ENCODE data around the gene WAPL. TPM values are rescaled to one million over a fixed set of nuclear protein-coding genes. Genes with fewer than 3 reads are reported as not detected.

WAPL gene
- polyA plus RNA-seq, 3 donors: 17.8 to 26.5 (median 18.3) TPM

DNA sequence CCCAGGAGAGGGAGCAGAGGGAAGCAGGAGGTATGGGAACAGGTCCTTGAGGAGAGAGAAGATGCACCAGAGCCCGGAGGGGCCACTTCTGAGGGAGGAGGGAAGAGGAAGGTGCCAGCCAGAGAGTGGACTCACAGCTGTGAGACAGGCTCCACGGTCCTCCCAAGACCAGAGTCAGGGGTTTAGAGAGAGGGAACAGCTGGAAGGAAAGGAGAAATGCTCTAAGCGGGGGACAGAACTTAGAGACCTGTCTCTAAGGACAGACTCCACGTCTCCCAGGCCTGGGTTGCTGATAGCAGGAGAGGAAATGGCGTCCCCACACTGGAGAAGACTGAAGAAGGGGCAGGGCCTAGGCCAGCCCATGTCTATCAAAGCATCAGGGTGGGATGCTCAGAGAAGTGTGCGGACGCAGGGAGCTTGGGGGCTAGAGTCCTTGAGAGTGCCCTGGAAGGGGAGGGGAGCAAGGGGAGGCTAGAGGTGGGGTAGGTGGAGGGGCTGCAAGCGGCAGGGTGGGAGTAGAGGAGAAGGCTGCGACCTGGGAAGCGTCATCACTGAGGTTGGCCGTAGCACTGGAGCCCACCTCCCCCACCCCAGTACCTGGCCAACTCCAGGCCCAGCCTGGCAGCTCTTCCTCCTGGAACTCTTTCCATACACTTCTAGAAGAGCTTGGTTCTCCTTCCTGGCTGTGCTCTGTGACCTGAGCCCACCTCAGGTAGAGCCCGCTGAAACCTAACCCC, 129.4 kb downstream of the WAPL start:
- DNase-seq: no peak
- Histone ChIP-seq H3K79me2 (ENCODE audit: insufficient read depth, low read length) (no peaks in the 10 kb centered on the region), H3K27me3 (ENCODE audit: control insufficient read depth in 2 of 2, insufficient read depth in 2 of 2, low read length in 2 of 2) (peaks cover 18 to 35% of the 10 kb centered on the region in 2 donors), H2AFZ (ENCODE audit: insufficient read depth, low read depth, low read length, poor library complexity, severe bottlenecking) (no peak overlapping the region), H4K20me1 (ENCODE audit: insufficient read depth, low read length) (no peaks in the 10 kb centered on the region), H3K4me3 (replicated peaks in 1 of 3; ENCODE audit: low read depth in 2 of 3, low read length in 3 of 3) (no peak overlapping the region), H3K4me2 (replicated peaks; ENCODE audit: extremely low read depth, low read length, poor library complexity, severe bottlenecking) (no peak overlapping the region), H3K9ac (ENCODE audit: insufficient read depth, low read length, poor library complexity, severe bottlenecking) (no peak overlapping the region), H3K9me3 (replicated peaks in 1 of 2; ENCODE audit: control insufficient read depth in 1 of 2, insufficient read depth in 1 of 2, low read length in 2 of 2) (no peaks in the 10 kb centered on the region), H3K4me1 (ENCODE audit: control insufficient read depth in 1 of 2, insufficient read depth in 2 of 2, low read length in 2 of 2) (peaks cover 6 to 7% of the 10 kb centered on the region in 2 donors), H3K27ac (ENCODE audit: low read depth in 1 of 2, low read length in 2 of 2) (no peak overlapping the region), H3K36me3 (replicated peaks in 1 of 2; ENCODE audit: control insufficient read depth in 1 of 2, insufficient read depth in 2 of 2, low read length in 2 of 2) (no peaks in the 10 kb centered on the region)
- peaks cover 0 to 8% of the 10 kb centered on the region in 2 donors for H3K36me3 Mint-ChIP-seq
- no peak for TF ChIP-seq CTCF (IDR thresholded peaks at IDR 0.05)
- H3K9me3 Mint-ChIP-seq: peaks cover 0 to 6% (median 2%) of the 10 kb centered on the region in 7 donors
- peak overlapping the region in 2 of 7 donors; percentile 38 to 69 for H3K27ac Mint-ChIP-seq
- H3K4me1 Mint-ChIP-seq: peaks cover 9% of the 10 kb centered on the region
- intact Hi-C loops (cut with micrococcal nuclease): no loop called here
- no peak overlapping the region for H3K4me3 Mint-ChIP-seq
- WGBS (ENCODE audit: insufficient coverage): 66% methylated on average over 7 of the region's 12 CpGs
- peaks cover 36 to 58% (median 53%) of the 10 kb centered on the region in 3 donors for H3K27me3 Mint-ChIP-seq (ENCODE audit: low read depth in 3 of 3)

DNA sequence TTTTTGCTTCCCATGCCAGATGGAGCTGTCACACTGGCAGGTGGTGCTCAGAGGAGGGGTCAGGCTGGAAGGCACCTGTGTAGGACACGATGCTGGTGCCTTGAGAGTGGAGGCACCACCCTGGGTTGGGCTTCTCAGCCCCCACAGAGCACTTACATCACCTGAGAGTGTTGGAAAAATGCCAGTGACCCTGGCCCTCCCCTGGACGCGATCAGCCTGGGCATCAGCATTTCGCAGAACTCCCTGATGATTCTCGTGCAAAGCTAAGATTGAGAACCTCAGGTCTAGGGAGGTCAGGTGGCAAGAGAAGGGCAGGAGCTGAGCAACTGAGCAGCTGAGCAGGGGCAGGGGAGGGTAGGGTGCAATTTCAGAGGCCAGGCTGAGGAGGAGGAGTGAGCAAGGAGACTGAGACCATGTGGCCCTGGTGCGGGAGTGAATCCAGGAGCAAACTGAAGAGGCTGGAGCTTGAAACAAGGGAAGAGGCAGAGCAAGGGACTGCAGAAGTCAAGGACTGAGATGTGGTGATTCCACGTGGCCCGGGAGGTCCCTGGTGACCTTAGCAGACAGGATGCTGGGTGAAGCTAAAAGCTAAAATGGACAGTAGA, 130.3 kb downstream of the WAPL start:
- peaks cover 0 to 8% of the 10 kb centered on the region in 2 donors for H3K36me3 Mint-ChIP-seq
- H3K4me3 ChIP-seq (replicated peaks in 1 of 3; ENCODE audit: low read depth in 2 of 3, low read length in 3 of 3): no peak overlapping the region
- 92% methylated on average over 6 of the region's 8 CpGs for WGBS (ENCODE audit: insufficient coverage)
- H3K27me3 ChIP-seq (ENCODE audit: control insufficient read depth in 2 of 2, insufficient read depth in 2 of 2, low read length in 2 of 2): peaks cover 18 to 38% of the 10 kb centered on the region in 2 donors
- H2AFZ ChIP-seq (ENCODE audit: insufficient read depth, low read depth, low read length, poor library complexity, severe bottlenecking): no peak overlapping the region
- no peaks in the 10 kb centered on the region for H3K9me3 ChIP-seq (replicated peaks in 1 of 2; ENCODE audit: control insufficient read depth in 1 of 2, insufficient read depth in 1 of 2, low read length in 2 of 2)
- H3K27ac ChIP-seq (ENCODE audit: low read depth in 1 of 2, low read length in 2 of 2): no peak overlapping the region
- intact Hi-C loops (cut with micrococcal nuclease): no loop called here
- H3K79me2 ChIP-seq (ENCODE audit: insufficient read depth, low read length): no peaks in the 10 kb centered on the region
- peaks cover 6 to 7% of the 10 kb centered on the region in 2 donors for H3K4me1 ChIP-seq (ENCODE audit: control insufficient read depth in 1 of 2, insufficient read depth in 2 of 2, low read length in 2 of 2)
- no peaks in the 10 kb centered on the region for H4K20me1 ChIP-seq (ENCODE audit: insufficient read depth, low read length)
- peak overlapping the region in 1 of 7 donors; percentile 46 for H3K27ac Mint-ChIP-seq
- no peak for TF ChIP-seq CTCF (IDR thresholded peaks at IDR 0.05)
- no peak for DNase-seq
- H3K36me3 ChIP-seq (replicated peaks in 1 of 2; ENCODE audit: control insufficient read depth in 1 of 2, insufficient read depth in 2 of 2, low read length in 2 of 2): no peaks in the 10 kb centered on the region
- H3K4me1 Mint-ChIP-seq: peaks cover 9% of the 10 kb centered on the region
- H3K27me3 Mint-ChIP-seq (ENCODE audit: low read depth in 3 of 3): peaks cover 33 to 59% (median 58%) of the 10 kb centered on the region in 3 donors
- no peak overlapping the region for H3K9ac ChIP-seq (ENCODE audit: insufficient read depth, low read length, poor library complexity, severe bottlenecking)
- no peak overlapping the region for H3K4me2 ChIP-seq (replicated peaks; ENCODE audit: extremely low read depth, low read length, poor library complexity, severe bottlenecking)
- H3K4me3 Mint-ChIP-seq: no peak overlapping the region
- peaks cover 0 to 6% (median 2%) of the 10 kb centered on the region in 7 donors for H3K9me3 Mint-ChIP-seq

All from CD14-positive monocyte (primary cell).